ENCODE results near the gene PKNOX2. TPM values are rescaled to one million over a fixed set of nuclear protein-coding genes. Genes with fewer than 3 reads are reported as not detected.

The PKNOX2 gene
- total RNA-seq, 1 donor from 2014 or later = 8.7 TPM

DNA sequence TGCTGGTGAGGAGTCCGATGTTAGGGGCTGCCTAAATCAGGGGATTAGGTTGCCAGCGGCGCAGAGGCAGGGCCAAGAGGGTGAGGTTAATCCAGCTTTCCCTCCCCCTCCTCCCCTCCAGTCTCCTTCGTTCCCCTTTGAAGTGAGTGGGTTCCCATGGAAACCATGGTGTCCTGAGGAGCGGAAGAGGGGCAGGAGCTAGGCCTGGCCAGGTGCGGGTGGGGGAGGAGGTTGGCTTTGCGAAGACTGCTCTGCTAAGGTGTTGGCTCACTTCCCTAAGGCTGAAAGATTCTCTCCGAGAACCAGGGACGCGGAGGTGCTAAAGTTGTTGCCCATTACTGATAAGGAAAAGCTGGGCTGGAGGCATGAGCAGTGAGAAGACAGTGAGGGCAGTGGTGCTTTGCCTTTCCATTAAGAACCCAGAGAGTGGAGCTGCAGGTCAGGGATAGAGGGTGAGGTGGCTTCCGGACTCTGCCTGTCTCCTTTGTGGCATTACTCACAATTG lies 206.9 kb downstream of the PKNOX2 start:
- TF ChIP-seq, protein P1, sequence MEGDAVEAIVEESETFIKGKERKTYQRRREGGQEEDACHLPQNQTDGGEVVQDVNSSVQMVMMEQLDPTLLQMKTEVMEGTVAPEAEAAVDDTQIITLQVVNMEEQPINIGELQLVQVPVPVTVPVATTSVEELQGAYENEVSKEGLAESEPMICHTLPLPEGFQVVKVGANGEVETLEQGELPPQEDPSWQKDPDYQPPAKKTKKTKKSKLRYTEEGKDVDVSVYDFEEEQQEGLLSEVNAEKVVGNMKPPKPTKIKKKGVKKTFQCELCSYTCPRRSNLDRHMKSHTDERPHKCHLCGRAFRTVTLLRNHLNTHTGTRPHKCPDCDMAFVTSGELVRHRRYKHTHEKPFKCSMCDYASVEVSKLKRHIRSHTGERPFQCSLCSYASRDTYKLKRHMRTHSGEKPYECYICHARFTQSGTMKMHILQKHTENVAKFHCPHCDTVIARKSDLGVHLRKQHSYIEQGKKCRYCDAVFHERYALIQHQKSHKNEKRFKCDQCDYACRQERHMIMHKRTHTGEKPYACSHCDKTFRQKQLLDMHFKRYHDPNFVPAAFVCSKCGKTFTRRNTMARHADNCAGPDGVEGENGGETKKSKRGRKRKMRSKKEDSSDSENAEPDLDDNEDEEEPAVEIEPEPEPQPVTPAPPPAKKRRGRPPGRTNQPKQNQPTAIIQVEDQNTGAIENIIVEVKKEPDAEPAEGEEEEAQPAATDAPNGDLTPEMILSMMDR (IDR thresholded peaks at IDR 0.05; ENCODE audit: partially characterized antibody, unreplicated experiment) = no peak
- H3K27ac Mint-ChIP-seq (ENCODE audit: unreplicated experiment) = no peak overlapping the region
- H3K27me3 Mint-ChIP-seq (ENCODE audit: unreplicated experiment) = peaks cover 11% of the 10 kb centered on the region
- no peaks in the 10 kb centered on the region for H3K36me3 Mint-ChIP-seq (ENCODE audit: unreplicated experiment)
- H3K4me1 Mint-ChIP-seq (ENCODE audit: low read depth, unreplicated experiment) = peaks cover 35% of the 10 kb centered on the region
- no peak for DNase-seq
- peaks cover 4% of the 10 kb centered on the region for H3K9me3 Mint-ChIP-seq (ENCODE audit: unreplicated experiment)
- no peak overlapping the region for H3K4me3 Mint-ChIP-seq (ENCODE audit: unreplicated experiment)

GRCh38 chr11:125372088-125372487 lies 207.5 kb downstream of the PKNOX2 start:
- Mint-ChIP-seq H3K36me3 (ENCODE audit: unreplicated experiment) (no peaks in the 10 kb centered on the region), H3K27me3 (ENCODE audit: unreplicated experiment) (peaks cover 10% of the 10 kb centered on the region), H3K9me3 (ENCODE audit: unreplicated experiment) (peaks cover 4% of the 10 kb centered on the region), H3K4me3 (ENCODE audit: unreplicated experiment) (no peak overlapping the region), H3K4me1 (ENCODE audit: low read depth, unreplicated experiment) (peaks cover 37% of the 10 kb centered on the region), H3K27ac (ENCODE audit: unreplicated experiment) (no peak overlapping the region)
- no peak for DNase-seq
- TF ChIP-seq, protein P1 (IDR thresholded peaks at IDR 0.05; ENCODE audit: partially characterized antibody, unreplicated experiment) = no peak

DNA sequence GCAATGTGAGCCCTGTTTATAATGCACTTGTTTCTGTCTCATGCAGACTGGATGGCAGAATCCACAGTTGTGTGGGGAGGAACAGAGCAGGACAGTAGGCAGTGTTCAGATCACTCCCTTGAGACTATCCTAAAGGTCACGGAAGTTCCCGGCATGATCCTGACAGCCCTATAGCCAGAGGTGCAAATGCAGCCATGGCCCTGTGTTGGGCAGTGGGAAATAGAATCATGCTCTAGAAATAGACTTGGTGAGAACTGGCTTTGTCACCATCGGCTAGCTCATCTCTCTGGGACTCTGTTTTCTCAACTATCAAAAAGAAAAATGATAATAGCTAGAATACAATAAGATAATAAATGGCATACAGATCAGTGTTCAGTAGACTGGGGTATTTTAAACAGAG lies 208.4 kb downstream of the PKNOX2 start:
- Mint-ChIP-seq H3K4me3 (ENCODE audit: unreplicated experiment) (no peak overlapping the region), H3K27me3 (ENCODE audit: unreplicated experiment) (peaks cover 10% of the 10 kb centered on the region), H3K4me1 (ENCODE audit: low read depth, unreplicated experiment) (peaks cover 37% of the 10 kb centered on the region), H3K27ac (ENCODE audit: unreplicated experiment) (no peak overlapping the region), H3K36me3 (ENCODE audit: unreplicated experiment) (no peaks in the 10 kb centered on the region), H3K9me3 (ENCODE audit: unreplicated experiment) (peaks cover 4% of the 10 kb centered on the region)
- TF ChIP-seq, protein P1 (IDR thresholded peaks at IDR 0.05; ENCODE audit: partially characterized antibody, unreplicated experiment) = no peak
- no peak for DNase-seq

- no peak for DNase-seq
- H3K27ac Mint-ChIP-seq (ENCODE audit: unreplicated experiment) = no peak overlapping the region
- H3K9me3 Mint-ChIP-seq (ENCODE audit: unreplicated experiment) = peaks cover 4% of the 10 kb centered on the region
Observed at GRCh38 chr11:125373426-125374391, 209.2 kb downstream of the PKNOX2 start.

More at GRCh38 chr11:125373426-125374391, 209.2 kb downstream of the PKNOX2 start:
- Mint-ChIP-seq H3K4me3 (ENCODE audit: unreplicated experiment) (no peak overlapping the region), H3K27me3 (ENCODE audit: unreplicated experiment) (peaks cover 10% of the 10 kb centered on the region), H3K36me3 (ENCODE audit: unreplicated experiment) (no peaks in the 10 kb centered on the region), H3K4me1 (ENCODE audit: low read depth, unreplicated experiment) (peaks cover 37% of the 10 kb centered on the region)
- TF ChIP-seq, protein P1 (IDR thresholded peaks at IDR 0.05; ENCODE audit: partially characterized antibody, unreplicated experiment) = no peak

All from glutamatergic neuron (in vitro differentiated cells).